GM12878 (cell line): ENCODE measurements around the gene TSPAN12. TPM values are rescaled to one million over a fixed set of nuclear protein-coding genes. Genes with fewer than 3 reads are reported as not detected.

Source experiments
- EGR1 ChIP-seq, 2 experiments: IDR thresholded peaks; 1 replicate in 1 of 2; 2 replicates in 1 of 2; pipeline ENCODE4 v1.6.1; 2011 to 2012; ENCODE audit warnings: low read depth in 2 of 2, low read length in 2 of 2, borderline replicate concordance in 1 of 2, mild to moderate bottlenecking in 1 of 2, moderate library complexity in 1 of 2
- NFYA ChIP-seq: IDR thresholded peaks from 2 replicates; pipeline ENCODE4 v1.6.1; 2011; ENCODE audit warnings: low read depth, mild to moderate bottlenecking, low read length, improper control_type of control experiment, borderline replicate concordance
- NR2C1 ChIP-seq: fragments of 450-650 bp; IDR thresholded peaks from 2 replicates; pipeline ENCODE4 v1.6.1; 2017; ENCODE audit warnings: antibody characterized with exemption, mild to moderate bottlenecking, moderate library complexity
- NR2C2 ChIP-seq: IDR thresholded peaks from 2 replicates; pipeline ENCODE4 v1.6.1; 2011; ENCODE audit warnings: borderline replicate concordance, low read depth; ENCODE audit not compliant: control insufficient read depth, insufficient read length
- POU2F2 ChIP-seq: IDR thresholded peaks from 3 replicates; pipeline ENCODE4 v1.6.1; 2011; ENCODE audit warnings: low read depth, mild to moderate bottlenecking, low read length, borderline replicate concordance
- SIN3A ChIP-seq: IDR thresholded peaks from 2 replicates; pipeline ENCODE4 v1.6.1; 2012; ENCODE audit warnings: low read depth, low read length, improper control_type of control experiment
- SP1 ChIP-seq: IDR thresholded peaks from one replicate; pipeline ENCODE4 v1.6.1; 2011; ENCODE audit warnings: low read depth, low read length
- polyA plus RNA-seq, 11 experiments: library from polyadenylated mRNA; depleted of rRNA in 4 of 11; unstranded in 6 of 11; stranded (reverse) in 5 of 11; fragments of >200 nt; fragmentation: Nextera tagmentation in 4 of 11; fragmentation: Illumina TruSeq in 1 of 11; extraction: Ambion mirVana in 4 of 11; extraction: Trizol in 1 of 11; gene quantifications; 1 replicate in 1 of 11; 2 replicates in 10 of 11; pipeline versions ENCODE4 v1.2.1 to v1.2.3, GENCODE V29; 2011 to 2016; ENCODE audit warnings: inconsistent platforms in 2 of 11, missing spikeins in 2 of 11, low read depth in 1 of 11
- total RNA-seq, 4 experiments: library from RNA; depleted of rRNA in 3 of 4; stranded (reverse); fragments of >200 nt in 3 of 4; fragmentation: Illumina TruSeq in 1 of 4; extraction: Trizol in 1 of 4; gene quantifications; 2 replicates each; pipeline versions ENCODE4 v1.2.1 to v1.2.3, GENCODE V29; 2013 to 2021
- TF ChIP-seq, protein P1 (sequence below): fragments of 450-650 bp; formaldehyde crosslinking; IDR thresholded peaks from 2 replicates; pipeline ENCODE4 v1.4.0; 2020; ENCODE audit warnings: mild to moderate bottlenecking, moderate library complexity
- TF ChIP-seq, protein P2 (sequence below): IDR thresholded peaks from 2 replicates; pipeline ENCODE4 v1.6.1; 2012; ENCODE audit warnings: improper control_type of control experiment, low read depth, low read length; ENCODE audit not compliant: insufficient replicate concordance
- TF ChIP-seq, protein P3 (sequence below): fragments of 450-650 bp; IDR thresholded peaks from 2 replicates; pipeline ENCODE4 v1.6.1; 2018; ENCODE audit warnings: borderline replicate concordance, mild to moderate bottlenecking; ENCODE audit not compliant: partially characterized antibody
- TF ChIP-seq, protein P4 (sequence below): IDR thresholded peaks from 2 replicates; pipeline ENCODE4 v1.6.1; 2011; ENCODE audit warnings: borderline replicate concordance, low read depth, mild to moderate bottlenecking, moderate library complexity, low read length; ENCODE audit not compliant: insufficient read depth, poor library complexity, severe bottlenecking
- TF ChIP-seq, protein P5 (sequence below): fragments of 450-650 bp; IDR thresholded peaks from 2 replicates; pipeline ENCODE4 v1.6.1; 2016; ENCODE audit warnings: mild to moderate bottlenecking
- TF ChIP-seq, protein P6 (sequence below): fragments of 450-650 bp; IDR thresholded peaks from 2 replicates; pipeline ENCODE4 v1.6.1; 2017; ENCODE audit warnings: borderline replicate concordance

Gene TSPAN12
- total and polyA plus RNA-seq, 10 of the 15 experiments (the other 5 are each of a cell fraction or from before 2014, with no cell fraction given): 0.67 to 110 (median 1.3) TPM

GRCh38 chr7:120806669-120807068 lies 51.3 kb downstream of the TSPAN12 start (continued):
- TF ChIP-seq, protein P1, sequence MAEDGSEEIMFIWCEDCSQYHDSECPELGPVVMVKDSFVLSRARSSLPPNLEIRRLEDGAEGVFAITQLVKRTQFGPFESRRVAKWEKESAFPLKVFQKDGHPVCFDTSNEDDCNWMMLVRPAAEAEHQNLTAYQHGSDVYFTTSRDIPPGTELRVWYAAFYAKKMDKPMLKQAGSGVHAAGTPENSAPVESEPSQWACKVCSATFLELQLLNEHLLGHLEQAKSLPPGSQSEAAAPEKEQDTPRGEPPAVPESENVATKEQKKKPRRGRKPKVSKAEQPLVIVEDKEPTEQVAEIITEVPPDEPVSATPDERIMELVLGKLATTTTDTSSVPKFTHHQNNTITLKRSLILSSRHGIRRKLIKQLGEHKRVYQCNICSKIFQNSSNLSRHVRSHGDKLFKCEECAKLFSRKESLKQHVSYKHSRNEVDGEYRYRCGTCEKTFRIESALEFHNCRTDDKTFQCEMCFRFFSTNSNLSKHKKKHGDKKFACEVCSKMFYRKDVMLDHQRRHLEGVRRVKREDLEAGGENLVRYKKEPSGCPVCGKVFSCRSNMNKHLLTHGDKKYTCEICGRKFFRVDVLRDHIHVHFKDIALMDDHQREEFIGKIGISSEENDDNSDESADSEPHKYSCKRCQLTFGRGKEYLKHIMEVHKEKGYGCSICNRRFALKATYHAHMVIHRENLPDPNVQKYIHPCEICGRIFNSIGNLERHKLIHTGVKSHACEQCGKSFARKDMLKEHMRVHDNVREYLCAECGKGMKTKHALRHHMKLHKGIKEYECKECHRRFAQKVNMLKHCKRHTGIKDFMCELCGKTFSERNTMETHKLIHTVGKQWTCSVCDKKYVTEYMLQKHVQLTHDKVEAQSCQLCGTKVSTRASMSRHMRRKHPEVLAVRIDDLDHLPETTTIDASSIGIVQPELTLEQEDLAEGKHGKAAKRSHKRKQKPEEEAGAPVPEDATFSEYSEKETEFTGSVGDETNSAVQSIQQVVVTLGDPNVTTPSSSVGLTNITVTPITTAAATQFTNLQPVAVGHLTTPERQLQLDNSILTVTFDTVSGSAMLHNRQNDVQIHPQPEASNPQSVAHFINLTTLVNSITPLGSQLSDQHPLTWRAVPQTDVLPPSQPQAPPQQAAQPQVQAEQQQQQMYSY (CRISPR knock-in tag): no peak
- TF ChIP-seq, protein P2, sequence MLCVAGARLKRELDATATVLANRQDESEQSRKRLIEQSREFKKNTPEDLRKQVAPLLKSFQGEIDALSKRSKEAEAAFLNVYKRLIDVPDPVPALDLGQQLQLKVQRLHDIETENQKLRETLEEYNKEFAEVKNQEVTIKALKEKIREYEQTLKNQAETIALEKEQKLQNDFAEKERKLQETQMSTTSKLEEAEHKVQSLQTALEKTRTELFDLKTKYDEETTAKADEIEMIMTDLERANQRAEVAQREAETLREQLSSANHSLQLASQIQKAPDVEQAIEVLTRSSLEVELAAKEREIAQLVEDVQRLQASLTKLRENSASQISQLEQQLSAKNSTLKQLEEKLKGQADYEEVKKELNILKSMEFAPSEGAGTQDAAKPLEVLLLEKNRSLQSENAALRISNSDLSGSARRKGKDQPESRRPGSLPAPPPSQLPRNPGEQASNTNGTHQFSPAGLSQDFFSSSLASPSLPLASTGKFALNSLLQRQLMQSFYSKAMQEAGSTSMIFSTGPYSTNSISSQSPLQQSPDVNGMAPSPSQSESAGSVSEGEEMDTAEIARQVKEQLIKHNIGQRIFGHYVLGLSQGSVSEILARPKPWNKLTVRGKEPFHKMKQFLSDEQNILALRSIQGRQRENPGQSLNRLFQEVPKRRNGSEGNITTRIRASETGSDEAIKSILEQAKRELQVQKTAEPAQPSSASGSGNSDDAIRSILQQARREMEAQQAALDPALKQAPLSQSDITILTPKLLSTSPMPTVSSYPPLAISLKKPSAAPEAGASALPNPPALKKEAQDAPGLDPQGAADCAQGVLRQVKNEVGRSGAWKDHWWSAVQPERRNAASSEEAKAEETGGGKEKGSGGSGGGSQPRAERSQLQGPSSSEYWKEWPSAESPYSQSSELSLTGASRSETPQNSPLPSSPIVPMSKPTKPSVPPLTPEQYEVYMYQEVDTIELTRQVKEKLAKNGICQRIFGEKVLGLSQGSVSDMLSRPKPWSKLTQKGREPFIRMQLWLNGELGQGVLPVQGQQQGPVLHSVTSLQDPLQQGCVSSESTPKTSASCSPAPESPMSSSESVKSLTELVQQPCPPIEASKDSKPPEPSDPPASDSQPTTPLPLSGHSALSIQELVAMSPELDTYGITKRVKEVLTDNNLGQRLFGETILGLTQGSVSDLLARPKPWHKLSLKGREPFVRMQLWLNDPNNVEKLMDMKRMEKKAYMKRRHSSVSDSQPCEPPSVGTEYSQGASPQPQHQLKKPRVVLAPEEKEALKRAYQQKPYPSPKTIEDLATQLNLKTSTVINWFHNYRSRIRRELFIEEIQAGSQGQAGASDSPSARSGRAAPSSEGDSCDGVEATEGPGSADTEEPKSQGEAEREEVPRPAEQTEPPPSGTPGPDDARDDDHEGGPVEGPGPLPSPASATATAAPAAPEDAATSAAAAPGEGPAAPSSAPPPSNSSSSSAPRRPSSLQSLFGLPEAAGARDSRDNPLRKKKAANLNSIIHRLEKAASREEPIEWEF: no peak
- TF ChIP-seq, protein P3, sequence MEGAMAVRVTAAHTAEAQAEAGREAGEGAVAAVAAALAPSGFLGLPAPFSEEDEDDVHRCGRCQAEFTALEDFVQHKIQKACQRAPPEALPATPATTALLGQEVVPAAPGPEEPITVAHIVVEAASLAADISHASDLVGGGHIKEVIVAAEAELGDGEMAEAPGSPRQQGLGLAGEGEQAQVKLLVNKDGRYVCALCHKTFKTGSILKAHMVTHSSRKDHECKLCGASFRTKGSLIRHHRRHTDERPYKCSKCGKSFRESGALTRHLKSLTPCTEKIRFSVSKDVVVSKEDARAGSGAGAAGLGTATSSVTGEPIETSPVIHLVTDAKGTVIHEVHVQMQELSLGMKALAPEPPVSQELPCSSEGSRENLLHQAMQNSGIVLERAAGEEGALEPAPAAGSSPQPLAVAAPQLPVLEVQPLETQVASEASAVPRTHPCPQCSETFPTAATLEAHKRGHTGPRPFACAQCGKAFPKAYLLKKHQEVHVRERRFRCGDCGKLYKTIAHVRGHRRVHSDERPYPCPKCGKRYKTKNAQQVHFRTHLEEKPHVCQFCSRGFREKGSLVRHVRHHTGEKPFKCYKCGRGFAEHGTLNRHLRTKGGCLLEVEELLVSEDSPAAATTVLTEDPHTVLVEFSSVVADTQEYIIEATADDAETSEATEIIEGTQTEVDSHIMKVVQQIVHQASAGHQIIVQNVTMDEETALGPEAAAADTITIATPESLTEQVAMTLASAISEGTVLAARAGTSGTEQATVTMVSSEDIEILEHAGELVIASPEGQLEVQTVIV: no peak
- TF ChIP-seq SP1: no peak
- TF ChIP-seq, protein P4, sequence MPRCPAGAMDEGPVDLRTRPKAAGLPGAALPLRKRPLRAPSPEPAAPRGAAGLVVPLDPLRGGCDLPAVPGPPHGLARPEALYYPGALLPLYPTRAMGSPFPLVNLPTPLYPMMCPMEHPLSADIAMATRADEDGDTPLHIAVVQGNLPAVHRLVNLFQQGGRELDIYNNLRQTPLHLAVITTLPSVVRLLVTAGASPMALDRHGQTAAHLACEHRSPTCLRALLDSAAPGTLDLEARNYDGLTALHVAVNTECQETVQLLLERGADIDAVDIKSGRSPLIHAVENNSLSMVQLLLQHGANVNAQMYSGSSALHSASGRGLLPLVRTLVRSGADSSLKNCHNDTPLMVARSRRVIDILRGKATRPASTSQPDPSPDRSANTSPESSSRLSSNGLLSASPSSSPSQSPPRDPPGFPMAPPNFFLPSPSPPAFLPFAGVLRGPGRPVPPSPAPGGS: no peak
- TF ChIP-seq EGR1 (IDR thresholded peaks at IDR 0.05; ENCODE audit: borderline replicate concordance in 1 of 2, low read depth in 2 of 2, low read length in 2 of 2): no peak
- TF ChIP-seq NR2C1: no peak
- no peak for TF ChIP-seq NR2C2
- TF ChIP-seq, protein P5, sequence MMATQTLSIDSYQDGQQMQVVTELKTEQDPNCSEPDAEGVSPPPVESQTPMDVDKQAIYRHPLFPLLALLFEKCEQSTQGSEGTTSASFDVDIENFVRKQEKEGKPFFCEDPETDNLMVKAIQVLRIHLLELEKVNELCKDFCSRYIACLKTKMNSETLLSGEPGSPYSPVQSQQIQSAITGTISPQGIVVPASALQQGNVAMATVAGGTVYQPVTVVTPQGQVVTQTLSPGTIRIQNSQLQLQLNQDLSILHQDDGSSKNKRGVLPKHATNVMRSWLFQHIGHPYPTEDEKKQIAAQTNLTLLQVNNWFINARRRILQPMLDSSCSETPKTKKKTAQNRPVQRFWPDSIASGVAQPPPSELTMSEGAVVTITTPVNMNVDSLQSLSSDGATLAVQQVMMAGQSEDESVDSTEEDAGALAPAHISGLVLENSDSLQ: no peak
- TF ChIP-seq, protein P6, sequence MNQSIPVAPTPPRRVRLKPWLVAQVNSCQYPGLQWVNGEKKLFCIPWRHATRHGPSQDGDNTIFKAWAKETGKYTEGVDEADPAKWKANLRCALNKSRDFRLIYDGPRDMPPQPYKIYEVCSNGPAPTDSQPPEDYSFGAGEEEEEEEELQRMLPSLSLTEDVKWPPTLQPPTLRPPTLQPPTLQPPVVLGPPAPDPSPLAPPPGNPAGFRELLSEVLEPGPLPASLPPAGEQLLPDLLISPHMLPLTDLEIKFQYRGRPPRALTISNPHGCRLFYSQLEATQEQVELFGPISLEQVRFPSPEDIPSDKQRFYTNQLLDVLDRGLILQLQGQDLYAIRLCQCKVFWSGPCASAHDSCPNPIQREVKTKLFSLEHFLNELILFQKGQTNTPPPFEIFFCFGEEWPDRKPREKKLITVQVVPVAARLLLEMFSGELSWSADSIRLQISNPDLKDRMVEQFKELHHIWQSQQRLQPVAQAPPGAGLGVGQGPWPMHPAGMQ: no peak
- no peak for TF ChIP-seq POU2F2
- no peak for TF ChIP-seq NFYA
- no peak for TF ChIP-seq SIN3A
